OCI-LY7 (cell line): ENCODE measurements around the gene BLM. TPM values are rescaled to one million over a fixed set of nuclear protein-coding genes. Genes with fewer than 3 reads are reported as not detected.

Source experiments
- BruUV-seq: library from RNA; stranded (reverse); fragments of 400-500 nt; replicated peaks from 2 replicates; lab custom pipeline; 2021; lab: Mats Ljungman, UMichigan
- CTCF ChIA-PET: fragments of 300-600 bp; sonication (Branson Sonifier 250); formaldehyde crosslinking; loops from one replicate; lab custom pipeline; 2022; ENCODE audit warnings: antibody characterized with exemption; ENCODE audit not compliant: unreplicated experiment; lab: Charles Lee
- POLR2A ChIA-PET: fragments of 300-600 bp; sonication (Branson Sonifier 250); formaldehyde crosslinking; loops from one replicate; lab custom pipeline; 2022; ENCODE audit warnings: antibody characterized with exemption; lab: Charles Lee
- DNase-seq: peaks from one replicate; pipeline ENCODE4 v3.0.0-alpha.2; 2015; ENCODE audit warnings: low spot score
- H2AFZ ChIP-seq: fragments of 200-600 bp; sonication (generic), shearing (Covaris generic); 2 replicates; pipeline ENCODE4 v1.6.1; 2014; ENCODE audit warnings: mild to moderate bottlenecking, antibody characterized with exemption, low read length, moderate library complexity
- H3K27ac ChIP-seq: fragments of 200-600 bp; sonication (generic); 2 replicates; pipeline ENCODE4 v1.5.1; 2014; ENCODE audit warnings: mixed run types, low read depth, mild to moderate bottlenecking, moderate library complexity, low read length, inconsistent platforms; ENCODE audit not compliant: poor library complexity, severe bottlenecking
- H3K36me3 ChIP-seq: fragments of 200-600 bp; sonication (generic); 2 replicates; pipeline ENCODE4 v1.6.1; 2014; ENCODE audit warnings: mild to moderate bottlenecking, antibody characterized with exemption, low read length, moderate library complexity, mixed read lengths; ENCODE audit not compliant: insufficient read depth
- H3K4me1 ChIP-seq: fragments of 200-600 bp; sonication (generic); 2 replicates; pipeline ENCODE4 v1.5.1; 2014; ENCODE audit warnings: mild to moderate bottlenecking, low read length; ENCODE audit not compliant: insufficient read depth, poor library complexity, severe bottlenecking
- H3K4me2 ChIP-seq: fragments of 200-600 bp; sonication (generic); 2 replicates; pipeline ENCODE4 v1.6.1; 2014; ENCODE audit warnings: mild to moderate bottlenecking, low read length
- H3K4me3 ChIP-seq: fragments of 200-600 bp; sonication (generic); 2 replicates; pipeline ENCODE4 v1.5.1; 2014; ENCODE audit warnings: mild to moderate bottlenecking, low read depth, low read length; ENCODE audit not compliant: poor library complexity, severe bottlenecking
- H3K79me2 ChIP-seq: fragments of 200-600 bp; sonication (generic); 2 replicates; pipeline ENCODE4 v1.6.1; 2016; ENCODE audit warnings: low read depth, mild to moderate bottlenecking, low read length, moderate library complexity, mixed read lengths; ENCODE audit not compliant: insufficient read depth
- H3K9me2 ChIP-seq: fragments of 200-600 bp; sonication (generic); 2 replicates; pipeline ENCODE4 v1.6.1; 2016; ENCODE audit warnings: mild to moderate bottlenecking, low read length, mixed read lengths; ENCODE audit not compliant: insufficient read depth
- H3K9me3 ChIP-seq: fragments of 200-600 bp; sonication (generic); 2 replicates; pipeline ENCODE4 v1.6.1; 2014; ENCODE audit warnings: mild to moderate bottlenecking, mixed run types, low read length, mixed read lengths
- H4K20me1 ChIP-seq: fragments of 200-600 bp; sonication (generic); 2 replicates; pipeline ENCODE4 v1.6.1; 2014; ENCODE audit warnings: mild to moderate bottlenecking, antibody characterized with exemption, low read length, moderate library complexity, mixed read lengths; ENCODE audit not compliant: insufficient read depth
- CTCF ChIP-seq: fragments of 200-600 bp; sonication (generic); conservative IDR thresholded peaks from 2 replicates; pipeline ENCODE4 v1.5.1; 2014; ENCODE audit warnings: mild to moderate bottlenecking, antibody characterized with exemption, low read length, moderate library complexity, mixed read lengths
- EZH2phosphoT487 ChIP-seq: fragments of 200-600 bp; sonication (generic); IDR thresholded peaks from 2 replicates; pipeline ENCODE4 v1.6.1; 2018; ENCODE audit warnings: low read depth, borderline replicate concordance, mild to moderate bottlenecking, mixed run types, antibody characterized with exemption, low read length, moderate library complexity, mixed read lengths
- intact Hi-C: fragments of 100-400 bp; cut with micrococcal nuclease; formaldehyde crosslinking; loops from one replicate; pipeline ENCODE4 v1.10.0; 2022; ENCODE audit not compliant: unreplicated experiment
- total RNA-seq, 2 experiments: library from RNA; depleted of rRNA in 1 of 2; stranded (reverse); fragments of >200 nt in 1 of 2; shearing (Covaris generic) in 1 of 2; gene quantifications; 2 replicates each; pipeline ENCODE4 v1.2.3, GENCODE V29; 2014 to 2022

BLM gene
- total RNA-seq, 2 experiments from 2014 or later, result 47.1 to 51.8 TPM

GRCh38 chr15:90710436-90711027 is 6.6 kb upstream of the BLM start:
- TF ChIP-seq EZH2phosphoT487 (no peak), CTCF (no peak)
- 0 out of 2 replicates have a peak overlapping the region, but pooled peaks have one; percentile 58 for H3K4me2 ChIP-seq
- no peak overlapping the region for H3K4me3 ChIP-seq
- POLR2A ChIA-PET, result interaction anchor here (0.5 to 1.5 kb wide), 2 partner anchors 11 to 79 kb away, joined by 4 to 8 read pairs; no protein-coding TSS in a partner anchor
- DNase-seq, result no peak
- CTCF ChIA-PET, result no interaction called here
- no peaks in the 10 kb centered on the region; the same call in 1 of the 2 replicates for H3K79me2 ChIP-seq
- no peaks in the 10 kb centered on the region for H4K20me1 ChIP-seq
- H3K9me2 ChIP-seq, result no peaks in the 10 kb centered on the region
- no peak overlapping the region for H3K27ac ChIP-seq
- H2AFZ ChIP-seq, result no peak overlapping the region
- peaks cover 18% of the 10 kb centered on the region for H3K4me1 ChIP-seq
- intact Hi-C loops, result no loop called here
- no peaks in the 10 kb centered on the region for H3K9me3 ChIP-seq
- no peaks in the 10 kb centered on the region for H3K36me3 ChIP-seq
- no TSS peak for BruUV-seq

- DNase-seq, result peak; percentile 68
- TF ChIP-seq CTCF, result no peak
- no peak for TF ChIP-seq EZH2phosphoT487
- Histone ChIP-seq H3K36me3 (no peaks in the 10 kb centered on the region), H3K4me1 (peaks cover 25% of the 10 kb centered on the region), H3K27ac (peak overlapping the region; percentile 51), H3K4me3 (no peak overlapping the region), H3K79me2 (peaks cover 8% of the 10 kb centered on the region; the same call in 1 of the 2 replicates), H3K4me2 (peak overlapping the region; percentile 58), H3K9me2 (no peaks in the 10 kb centered on the region), H3K9me3 (no peaks in the 10 kb centered on the region), H4K20me1 (no peaks in the 10 kb centered on the region), H2AFZ (peak overlapping the region; percentile 44)
- no TSS peak for BruUV-seq
- ChIA-PET CTCF (no interaction called here), POLR2A (interaction anchor here (0.6 kb wide), 2 partner anchors 245 to 298 kb away, joined by 3 to 9 read pairs; no protein-coding TSS in a partner anchor)
- intact Hi-C loops, result no loop called here
Measured at GRCh38 chr15:90711418-90711824, 5.7 kb upstream of the BLM start.

- H3K9me3 ChIP-seq, result no peaks in the 10 kb centered on the region
- H3K27ac ChIP-seq, result peak overlapping the region; percentile 51
- intact Hi-C loops, result no loop called here
- H3K4me3 ChIP-seq, result no peak overlapping the region
- CTCF ChIA-PET, result no interaction called here
- POLR2A ChIA-PET, result interaction anchor here (0.6 to 0.9 kb wide), 6 partner anchors 14 to 759 kb away, joined by 3 to 9 read pairs (median 4); no protein-coding TSS in a partner anchor
- DNase-seq, result peak; percentile 18
- no TSS peak for BruUV-seq
- peaks cover 25% of the 10 kb centered on the region for H3K4me1 ChIP-seq
- peak overlapping the region; percentile 44; the same call in 1 of the 2 replicates for H2AFZ ChIP-seq
- H3K9me2 ChIP-seq, result no peaks in the 10 kb centered on the region
- TF ChIP-seq CTCF, result no peak
- no peak for TF ChIP-seq EZH2phosphoT487
- peaks cover 8% of the 10 kb centered on the region; the same call in 1 of the 2 replicates for H3K79me2 ChIP-seq
- no peaks in the 10 kb centered on the region for H4K20me1 ChIP-seq
- peak overlapping the region; percentile 58 for H3K4me2 ChIP-seq
- H3K36me3 ChIP-seq, result no peaks in the 10 kb centered on the region
Measured at GRCh38 chr15:90711842-90712241, 5.3 kb upstream of the BLM start.
